MG63 (cell line): ENCODE measurements around the gene SFXN2. TPM values are rescaled to one million over a fixed set of nuclear protein-coding genes. Genes with fewer than 3 reads are reported as not detected.

Source experiments
- DNase-seq: peaks from one replicate; pipeline ENCODE4 v3.0.0-alpha.2; 2020
- H3K27me3 ChIP-seq: fragments of 250-450 bp; sonication (Bioruptor Pico); 2 replicates; pipeline ENCODE4 v1.5.1; 2020; ENCODE audit warnings: mild to moderate bottlenecking, moderate library complexity
- H3K36me3 ChIP-seq: fragments of 250-450 bp; sonication (Bioruptor Pico); 2 replicates; pipeline ENCODE4 v1.5.1; 2020; ENCODE audit warnings: mild to moderate bottlenecking, moderate library complexity
- H3K4me3 ChIP-seq: fragments of 250-450 bp; sonication (Bioruptor Pico); 2 replicates; pipeline ENCODE4 v1.5.1; 2020; ENCODE audit warnings: mild to moderate bottlenecking, moderate library complexity
- H3K9me3 ChIP-seq: fragments of 250-450 bp; sonication (Bioruptor Pico); 2 replicates; pipeline ENCODE4 v1.5.1; 2020; ENCODE audit warnings: mild to moderate bottlenecking, moderate library complexity
- total RNA-seq: library from RNA; depleted of rRNA; stranded (reverse); fragments of >200 nt; shearing (Covaris generic); gene quantifications from 2 replicates; pipeline ENCODE4 v1.2.3, GENCODE V29; 2014; ENCODE audit warnings: low replicate concordance

SFXN2 gene
- total RNA-seq, 1 experiment from 2014 or later: 6.7 TPM

GRCh38 chr10:102775935-102776669, 61.7 kb downstream of the SFXN2 start:
- no peak overlapping the region for H3K4me3 ChIP-seq
- no peaks in the 10 kb centered on the region for H3K36me3 ChIP-seq
- DNase-seq: peak; percentile 37
- H3K9me3 ChIP-seq: no peaks in the 10 kb centered on the region
- no peaks in the 10 kb centered on the region for H3K27me3 ChIP-seq

GRCh38 chr10:102776779-102777456, 62.5 kb downstream of the SFXN2 start:
- no peak overlapping the region for H3K4me3 ChIP-seq
- DNase-seq: peak; percentile 54
- no peaks in the 10 kb centered on the region for H3K36me3 ChIP-seq
- H3K27me3 ChIP-seq: no peaks in the 10 kb centered on the region
- no peaks in the 10 kb centered on the region for H3K9me3 ChIP-seq

- H3K9me3 ChIP-seq: no peaks in the 10 kb centered on the region
- H3K27me3 ChIP-seq: no peaks in the 10 kb centered on the region
- no peak overlapping the region for H3K4me3 ChIP-seq
- no peak for DNase-seq
- no peaks in the 10 kb centered on the region for H3K36me3 ChIP-seq
Measured at GRCh38 chr10:102777711-102778453, 63.4 kb downstream of the SFXN2 start.

- Histone ChIP-seq H3K4me3 (no peak overlapping the region), H3K27me3 (no peaks in the 10 kb centered on the region), H3K36me3 (no peaks in the 10 kb centered on the region), H3K9me3 (no peaks in the 10 kb centered on the region)
- no peak for DNase-seq
Measured at GRCh38 chr10:102778781-102779180, 64.3 kb downstream of the SFXN2 start.

- Histone ChIP-seq H3K4me3 (no peak overlapping the region), H3K27me3 (no peaks in the 10 kb centered on the region), H3K9me3 (no peaks in the 10 kb centered on the region), H3K36me3 (no peaks in the 10 kb centered on the region)
- DNase-seq: no peak
Measured at GRCh38 chr10:102779680-102780526, 65.5 kb downstream of the SFXN2 start.

GRCh38 chr10:102780527-102780808, 66.0 kb downstream of the SFXN2 start:
- Histone ChIP-seq H3K36me3 (no peaks in the 10 kb centered on the region), H3K27me3 (no peaks in the 10 kb centered on the region), H3K4me3 (no peak overlapping the region), H3K9me3 (no peaks in the 10 kb centered on the region)
- DNase-seq: no peak

- Histone ChIP-seq H3K36me3 (no peaks in the 10 kb centered on the region), H3K9me3 (no peaks in the 10 kb centered on the region), H3K27me3 (no peaks in the 10 kb centered on the region), H3K4me3 (no peak overlapping the region)
- no peak for DNase-seq
Measured at GRCh38 chr10:102781090-102781920, 66.9 kb downstream of the SFXN2 start.

GRCh38 chr10:102781921-102782557, 67.6 kb downstream of the SFXN2 start:
- Histone ChIP-seq H3K36me3 (no peaks in the 10 kb centered on the region), H3K27me3 (no peaks in the 10 kb centered on the region), H3K9me3 (no peaks in the 10 kb centered on the region), H3K4me3 (no peak overlapping the region)
- DNase-seq: peak; percentile 4

- H3K4me3 ChIP-seq: no peak overlapping the region
- H3K9me3 ChIP-seq: no peaks in the 10 kb centered on the region
- H3K36me3 ChIP-seq: no peaks in the 10 kb centered on the region
- no peaks in the 10 kb centered on the region for H3K27me3 ChIP-seq
- peak; percentile 80 for DNase-seq
Measured at GRCh38 chr10:102782673-102783551, 68.5 kb downstream of the SFXN2 start.

- H3K4me3 ChIP-seq: no peak overlapping the region
- no peaks in the 10 kb centered on the region for H3K36me3 ChIP-seq
- DNase-seq: no peak
- no peaks in the 10 kb centered on the region for H3K27me3 ChIP-seq
- H3K9me3 ChIP-seq: no peaks in the 10 kb centered on the region
Measured at GRCh38 chr10:102783568-102783967, 69.1 kb downstream of the SFXN2 start.

GRCh38 chr10:102785818-102786217, 71.4 kb downstream of the SFXN2 start:
- Histone ChIP-seq H3K27me3 (no peaks in the 10 kb centered on the region), H3K4me3 (no peak overlapping the region), H3K36me3 (no peaks in the 10 kb centered on the region), H3K9me3 (no peaks in the 10 kb centered on the region)
- DNase-seq: no peak

- no peaks in the 10 kb centered on the region for H3K27me3 ChIP-seq
- no peaks in the 10 kb centered on the region for H3K36me3 ChIP-seq
- H3K4me3 ChIP-seq: no peak overlapping the region
- no peak for DNase-seq
- H3K9me3 ChIP-seq: no peaks in the 10 kb centered on the region
Measured at GRCh38 chr10:102791754-102792395, 77.4 kb downstream of the SFXN2 start.
